ENCODE data around the gene GRIPAP1. TPM values are rescaled to one million over a fixed set of nuclear protein-coding genes. Genes with fewer than 3 reads are reported as not detected.
"Not testable (repeated sequence)": the region's sequence is repeated elsewhere in the genome, so short reads cannot be mapped to it uniquely, and the experiment has no call there.

The GRIPAP1 gene
- total RNA-seq, 8 experiments from 2014 or later, result 24.2 to 69.0 (median 44.8) TPM

GRCh38 chrX:48983081-48983480 is 19.0 kb downstream of the GRIPAP1 start:
- ATAC-seq (replicated peaks in 6 of 8), result no peak
- Histone ChIP-seq H3K4me3 (no peak overlapping the region), H3K27ac (no peak overlapping the region), H3K4me1 (replicated peaks in 1 of 2) (no peaks in the 10 kb centered on the region)
- in situ Hi-C loops (cut with MboI; ENCODE audit: low pct_unique_long_range_greater_than_20kb in 2 of 9, low sequenced_read_pairs in 9 of 9, unreplicated experiment in 9 of 9), result no loop called here
- WGBS, 10 experiments, result 40 to 94% (median 70%) methylated on average over 1 to 3 of the region's 17 CpGs; no CpG with 5 or more reads in 7 of the 10 experiments

GRCh38 chrX:48981178-48981577 is 20.9 kb downstream of the GRIPAP1 start:
- Histone ChIP-seq H3K4me1 (replicated peaks in 1 of 2) (no peaks in the 10 kb centered on the region), H3K4me3 (no peak overlapping the region), H3K27ac (no peak overlapping the region)
- in situ Hi-C loops (cut with MboI; ENCODE audit: low pct_unique_long_range_greater_than_20kb in 2 of 9, low sequenced_read_pairs in 9 of 9, unreplicated experiment in 9 of 9), result no loop called here
- ATAC-seq (replicated peaks in 6 of 8), result no peak
- 40 to 100% (median 83%) methylated on average over 1 to 4 of the region's 10 CpGs; no CpG with 5 or more reads in 5 of the 10 experiments for WGBS, 10 experiments

- ATAC-seq (replicated peaks in 6 of 8); H3K4me3 ChIP-seq; in situ Hi-C loops (cut with MboI; ENCODE audit: low pct_unique_long_range_greater_than_20kb in 2 of 9, low sequenced_read_pairs in 9 of 9, unreplicated experiment in 9 of 9); H3K27ac ChIP-seq; H3K4me1 ChIP-seq (replicated peaks in 1 of 2): not testable (repeated sequence)
- 47 to 100% (median 93%) methylated on average over 2 to 4 of the region's 10 CpGs; no CpG with 5 or more reads in 7 of the 10 experiments for WGBS, 10 experiments
Measured at GRCh38 chrX:48980341-48980740, 21.7 kb downstream of the GRIPAP1 start.

DNA sequence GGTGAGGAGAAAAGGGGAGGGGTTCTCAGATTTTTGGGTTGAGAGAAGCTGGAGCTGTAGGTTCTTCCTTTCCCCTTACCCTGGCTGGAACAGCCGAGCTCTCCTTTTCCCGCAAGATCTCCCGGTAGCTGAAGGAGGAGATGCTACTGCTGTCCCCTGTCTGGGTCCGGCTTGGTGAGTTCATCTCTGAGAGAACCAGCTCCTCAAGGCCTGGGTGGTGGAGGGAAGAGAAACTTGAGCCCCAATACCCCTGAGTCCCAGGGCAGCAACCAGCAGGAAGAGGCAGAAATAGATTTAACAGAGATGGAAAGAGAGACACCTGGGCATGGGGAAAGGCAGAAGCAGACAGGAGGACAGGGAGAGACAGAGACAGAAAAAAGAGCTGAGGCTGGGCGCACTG is 23.8 kb downstream of the GRIPAP1 start:
- ATAC-seq (replicated peaks in 6 of 8), result no peak
- 58 to 64% methylated on average over 2 of the region's 5 CpGs; no CpG with 5 or more reads in 8 of the 10 experiments for WGBS, 10 experiments
- Histone ChIP-seq H3K27ac (no peak overlapping the region), H3K4me1 (replicated peaks in 1 of 2) (no peaks in the 10 kb centered on the region), H3K4me3 (no peak overlapping the region)
- in situ Hi-C loops (cut with MboI; ENCODE audit: low pct_unique_long_range_greater_than_20kb in 2 of 9, low sequenced_read_pairs in 9 of 9, unreplicated experiment in 9 of 9), result no loop called here

GRCh38 chrX:48976086-48976485 is 26.0 kb downstream of the GRIPAP1 start:
- in situ Hi-C loops (cut with MboI; ENCODE audit: low pct_unique_long_range_greater_than_20kb in 2 of 9, low sequenced_read_pairs in 9 of 9, unreplicated experiment in 9 of 9), result no loop called here
- H3K4me3 ChIP-seq, result no peak overlapping the region
- no CpG with 5 or more reads among the region's 6 CpGs for WGBS, 10 experiments
- no peak for ATAC-seq (replicated peaks in 6 of 8)
- peaks cover 3 to 11% of the 10 kb centered on the region in 2 donors for H3K4me1 ChIP-seq (replicated peaks in 1 of 2)
- H3K27ac ChIP-seq, result no peak overlapping the region

DNA sequence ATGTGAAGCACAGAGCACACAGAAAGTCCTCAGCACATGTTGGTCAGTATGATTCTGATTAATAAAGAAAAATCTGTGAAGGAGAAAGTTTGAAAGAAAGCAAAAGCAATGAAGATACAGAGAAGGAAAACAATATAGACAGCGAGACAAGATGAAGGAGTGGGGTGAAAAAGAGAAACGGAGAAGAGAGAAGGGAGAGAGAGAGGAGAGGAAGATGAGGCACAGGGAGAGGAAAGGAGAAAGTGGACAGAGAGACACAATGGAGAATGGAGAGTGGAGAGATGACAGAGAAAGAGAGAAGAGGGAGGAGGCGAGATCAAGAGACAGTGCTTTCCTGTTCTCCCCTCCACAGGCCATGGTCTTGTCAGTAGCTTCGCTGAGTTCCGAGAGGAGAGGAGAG is 26.5 kb downstream of the GRIPAP1 start:
- Histone ChIP-seq H3K4me1 (replicated peaks in 1 of 2) (peaks cover 3 to 11% of the 10 kb centered on the region in 2 donors), H3K27ac (no peak overlapping the region), H3K4me3 (no peak overlapping the region)
- ATAC-seq (replicated peaks in 6 of 8), result no peak
- 42 to 92% (median 88%) methylated on average over 1 to 5 of the region's 5 CpGs; no CpG with 5 or more reads in 3 of the 10 experiments for WGBS, 10 experiments
- in situ Hi-C loops (cut with MboI; ENCODE audit: low pct_unique_long_range_greater_than_20kb in 2 of 9, low sequenced_read_pairs in 9 of 9, unreplicated experiment in 9 of 9), result no loop called here

DNA sequence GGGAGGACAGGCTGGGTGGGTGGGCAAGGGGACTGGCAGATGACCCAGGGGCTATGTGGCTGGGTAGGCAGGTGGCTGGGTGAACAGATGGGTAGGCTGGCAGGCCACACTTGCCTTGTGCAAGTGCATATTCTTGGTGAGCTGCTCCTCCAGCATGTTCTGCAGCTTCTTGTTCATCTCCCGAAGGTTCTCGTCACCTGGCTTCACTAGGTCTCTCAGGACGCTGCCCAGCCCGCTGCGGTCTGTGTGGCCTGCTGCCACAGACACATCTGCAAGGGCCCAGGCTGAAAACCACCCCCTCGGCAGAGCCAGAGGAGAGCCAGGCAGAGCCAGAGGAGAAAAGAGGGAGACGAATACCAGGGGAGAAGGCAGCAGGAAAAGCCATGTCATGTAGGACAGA is 27.0 kb downstream of the GRIPAP1 start:
- in situ Hi-C loops (cut with MboI; ENCODE audit: low pct_unique_long_range_greater_than_20kb in 2 of 9, low sequenced_read_pairs in 9 of 9, unreplicated experiment in 9 of 9), result no loop called here
- ATAC-seq (replicated peaks in 6 of 8), result no peak
- WGBS, 10 experiments, result 44% methylated on average over 3 of the region's 7 CpGs; no CpG with 5 or more reads in 9 of the 10 experiments
- peaks cover 3 to 11% of the 10 kb centered on the region in 2 donors for H3K4me1 ChIP-seq (replicated peaks in 1 of 2)
- H3K27ac ChIP-seq, result no peak overlapping the region
- no peak overlapping the region for H3K4me3 ChIP-seq

GRCh38 chrX:48974574-48974973 is 27.5 kb downstream of the GRIPAP1 start:
- peaks cover 3 to 11% of the 10 kb centered on the region in 2 donors for H3K4me1 ChIP-seq (replicated peaks in 1 of 2)
- ATAC-seq (replicated peaks in 6 of 8), result no peak
- WGBS, 10 experiments, result 48 to 100% (median 67%) methylated on average over 1 to 2 of the region's 2 CpGs; no CpG with 5 or more reads in 7 of the 10 experiments
- no peak overlapping the region for H3K27ac ChIP-seq
- in situ Hi-C loops (cut with MboI; ENCODE audit: low pct_unique_long_range_greater_than_20kb in 2 of 9, low sequenced_read_pairs in 9 of 9, unreplicated experiment in 9 of 9), result no loop called here
- H3K4me3 ChIP-seq, result no peak overlapping the region

- Histone ChIP-seq H3K27ac (no peak overlapping the region), H3K4me1 (replicated peaks in 1 of 2) (peaks cover 3 to 11% of the 10 kb centered on the region in 2 donors), H3K4me3 (no peak overlapping the region)
- ATAC-seq (replicated peaks in 6 of 8), result no peak
- in situ Hi-C loops (cut with MboI; ENCODE audit: low pct_unique_long_range_greater_than_20kb in 2 of 9, low sequenced_read_pairs in 9 of 9, unreplicated experiment in 9 of 9), result no loop called here
- WGBS, 10 experiments, result 42% methylated on average over 2 of the region's 3 CpGs; no CpG with 5 or more reads in 9 of the 10 experiments
Measured at GRCh38 chrX:48974033-48974432, 28.0 kb downstream of the GRIPAP1 start.

- WGBS, 10 experiments, result 24 to 60% (median 47%) methylated on average over 1 to 3 of the region's 13 CpGs; no CpG with 5 or more reads in 6 of the 10 experiments
- Histone ChIP-seq H3K27ac (no peak overlapping the region), H3K4me3 (peak overlapping the region in 1 of 5 donors; percentile 15), H3K4me1 (replicated peaks in 1 of 2) (peaks cover 3 to 11% of the 10 kb centered on the region in 2 donors)
- in situ Hi-C loops (cut with MboI; ENCODE audit: low pct_unique_long_range_greater_than_20kb in 2 of 9, low sequenced_read_pairs in 9 of 9, unreplicated experiment in 9 of 9), result no loop called here
- ATAC-seq (replicated peaks in 6 of 8), result peak; percentile 34 to 72 (median 57)
Measured at GRCh38 chrX:48972220-48973164, 29.6 kb downstream of the GRIPAP1 start.

- ATAC-seq (replicated peaks in 6 of 8), result peak; percentile 50 to 83 (median 74)
- in situ Hi-C loops (cut with MboI; ENCODE audit: low pct_unique_long_range_greater_than_20kb in 2 of 9, low sequenced_read_pairs in 9 of 9, unreplicated experiment in 9 of 9), result no loop called here
- Histone ChIP-seq H3K27ac (no peak within 1 kb of the TSS), H3K4me1 (replicated peaks in 1 of 2) (peaks cover 3 to 11% of the 10 kb centered on the region in 2 donors), H3K4me3 (peak within 1 kb of the TSS in 1 of 5 donors; percentile 15)
- WGBS, 10 experiments, result 15 to 20% methylated on average over 3 to 6 of the region's 28 CpGs; no CpG with 5 or more reads in 8 of the 10 experiments
Measured at GRCh38 chrX:48971249-48972219, 30.5 kb downstream of the GRIPAP1 start, which contains the start of gene KCND1. KCND1 (minus strand) TSS chrX:48971844; CDS start chrX:48970271, 1,573 bp downstream.

DNA sequence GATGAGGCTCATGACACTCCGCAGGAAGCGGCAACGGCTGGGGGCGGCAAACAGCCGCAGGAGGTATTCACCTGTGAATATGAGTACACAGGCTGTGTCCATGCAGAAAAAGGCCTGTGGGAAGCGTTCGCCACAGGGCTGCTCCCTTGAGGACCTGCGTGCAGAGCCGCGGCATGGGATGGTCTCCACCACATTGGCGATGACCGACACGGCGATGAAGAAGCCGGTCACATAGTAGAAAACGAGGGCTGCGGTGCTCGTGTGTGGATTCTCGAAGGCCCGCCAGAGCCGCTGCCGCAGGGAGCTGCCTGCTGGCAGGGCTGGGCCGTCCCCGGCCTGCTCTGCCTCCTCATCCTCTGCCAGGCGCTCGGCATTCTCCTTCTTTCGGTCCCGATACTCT is 32.6 kb downstream of the GRIPAP1 start:
- in situ Hi-C loops (cut with MboI; ENCODE audit: low pct_unique_long_range_greater_than_20kb in 2 of 9, low sequenced_read_pairs in 9 of 9, unreplicated experiment in 9 of 9), result no loop called here
- 63 to 100% (median 89%) methylated on average over 1 to 9 of the region's 28 CpGs; no CpG with 5 or more reads in 6 of the 10 experiments for WGBS, 10 experiments

More for the DNA sequence above, 32.6 kb downstream of the GRIPAP1 start:
- no peak overlapping the region for H3K4me3 ChIP-seq
- peaks cover 3 to 11% of the 10 kb centered on the region in 2 donors for H3K4me1 ChIP-seq (replicated peaks in 1 of 2)
- no peak for ATAC-seq (replicated peaks in 6 of 8)
- H3K27ac ChIP-seq, result no peak overlapping the region
